RWPE1 (cell line): Measurements from ENCODE around the gene MTHFS.

Source experiments
- CTCF ChIA-PET: fragments of 350-600 bp; sonication (Branson Sonifier 250); formaldehyde crosslinking; extraction: SDS; loops from one replicate; lab custom pipeline; 2021; lab: Yijun Ruan, JAX
- POLR2A ChIA-PET: fragments of 400-600 bp; formaldehyde crosslinking; extraction: SDS; loops from one replicate; lab custom pipeline; 2020; ENCODE audit warnings: antibody characterized with exemption; ENCODE audit not compliant: low non-redundant PET; lab: Yijun Ruan, JAX
- DNase-seq: peaks from one replicate; pipeline ENCODE4 v3.0.0; 2012; ENCODE audit warnings: low spot score
- H3K27ac ChIP-seq: fragments of 450-650 bp; 2 replicates; pipeline ENCODE4 v1.5.1; 2017
- TF ChIP-seq, protein P1 (sequence below): fragments of 450-650 bp; conservative IDR thresholded peaks from 2 replicates; pipeline ENCODE4 v1.5.1; 2017; ENCODE audit warnings: low read depth, mild to moderate bottlenecking

Gene MTHFS

DNA sequence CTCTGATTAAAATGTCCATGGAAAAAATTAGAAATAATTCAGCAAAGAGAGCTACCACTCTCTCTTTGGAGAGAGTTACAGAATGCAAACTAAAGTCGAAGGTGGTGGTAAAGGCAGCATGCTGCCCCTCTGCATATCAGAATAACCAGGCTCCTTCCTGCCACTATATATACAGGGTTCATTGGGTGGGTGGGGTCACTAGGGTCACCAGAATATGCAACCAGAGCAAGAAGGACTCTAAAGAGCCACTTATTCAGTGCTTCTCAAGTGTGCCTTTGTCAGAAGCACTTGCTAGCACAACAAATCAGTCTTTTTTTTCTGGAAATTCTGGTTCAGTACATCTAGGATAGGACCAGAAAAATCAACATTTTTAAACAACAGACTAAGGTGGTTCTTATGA is 70.0 kb downstream of the MTHFS start:
- no peak overlapping the region for H3K27ac ChIP-seq
- TF ChIP-seq, protein P1, sequence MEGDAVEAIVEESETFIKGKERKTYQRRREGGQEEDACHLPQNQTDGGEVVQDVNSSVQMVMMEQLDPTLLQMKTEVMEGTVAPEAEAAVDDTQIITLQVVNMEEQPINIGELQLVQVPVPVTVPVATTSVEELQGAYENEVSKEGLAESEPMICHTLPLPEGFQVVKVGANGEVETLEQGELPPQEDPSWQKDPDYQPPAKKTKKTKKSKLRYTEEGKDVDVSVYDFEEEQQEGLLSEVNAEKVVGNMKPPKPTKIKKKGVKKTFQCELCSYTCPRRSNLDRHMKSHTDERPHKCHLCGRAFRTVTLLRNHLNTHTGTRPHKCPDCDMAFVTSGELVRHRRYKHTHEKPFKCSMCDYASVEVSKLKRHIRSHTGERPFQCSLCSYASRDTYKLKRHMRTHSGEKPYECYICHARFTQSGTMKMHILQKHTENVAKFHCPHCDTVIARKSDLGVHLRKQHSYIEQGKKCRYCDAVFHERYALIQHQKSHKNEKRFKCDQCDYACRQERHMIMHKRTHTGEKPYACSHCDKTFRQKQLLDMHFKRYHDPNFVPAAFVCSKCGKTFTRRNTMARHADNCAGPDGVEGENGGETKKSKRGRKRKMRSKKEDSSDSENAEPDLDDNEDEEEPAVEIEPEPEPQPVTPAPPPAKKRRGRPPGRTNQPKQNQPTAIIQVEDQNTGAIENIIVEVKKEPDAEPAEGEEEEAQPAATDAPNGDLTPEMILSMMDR = no peak
- no peak for DNase-seq
- CTCF ChIA-PET = interaction anchor here (0.7 kb wide), 1 partner anchor 64 kb away, joined by 3 read pairs; no protein-coding TSS in a partner anchor
- POLR2A ChIA-PET = interaction anchor here (0.7 kb wide), 1 partner anchor 13 kb away, joined by 4 read pairs; no protein-coding TSS in a partner anchor

GRCh38 chr15:79824136-79824701 is 72.6 kb downstream of the MTHFS start:
- POLR2A ChIA-PET = no interaction called here
- TF ChIP-seq, protein P1 = no peak
- CTCF ChIA-PET = no interaction called here

DNA sequence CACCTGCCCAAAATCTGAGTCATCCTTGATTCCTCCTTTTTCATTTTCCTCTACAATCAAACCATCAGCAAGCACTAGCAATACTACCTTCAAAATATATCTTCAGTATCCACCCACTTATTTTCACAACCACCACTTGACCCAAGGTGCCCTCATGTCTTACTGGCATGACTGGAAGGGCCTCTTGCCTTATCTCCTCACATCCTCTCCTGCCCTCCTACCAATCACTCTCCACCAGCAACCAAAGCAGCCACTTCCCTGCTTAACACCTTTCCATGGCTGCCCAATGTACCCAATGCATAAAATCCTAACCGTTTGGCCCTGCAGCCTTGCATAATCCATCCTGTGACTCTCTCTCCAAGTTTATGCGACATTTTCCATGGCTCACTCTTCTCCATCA is 76.0 kb downstream of the MTHFS start:
- no peak overlapping the region for H3K27ac ChIP-seq
- CTCF ChIA-PET = no interaction called here
- DNase-seq = no peak
- POLR2A ChIA-PET = no interaction called here
- TF ChIP-seq, protein P1 = no peak

More at GRCh38 chr15:79824136-79824701, 72.6 kb downstream of the MTHFS start:
- no peak for DNase-seq
- no peak overlapping the region for H3K27ac ChIP-seq

- ChIA-PET POLR2A (no interaction called here), CTCF (no interaction called here)
- DNase-seq = no peak
- TF ChIP-seq, protein P1 = no peak
- H3K27ac ChIP-seq = no peak overlapping the region
Observed at GRCh38 chr15:79820176-79820575, 76.6 kb downstream of the MTHFS start.

GRCh38 chr15:79816571-79816970 is 80.2 kb downstream of the MTHFS start:
- ChIA-PET POLR2A (no interaction called here), CTCF (no interaction called here)

DNA sequence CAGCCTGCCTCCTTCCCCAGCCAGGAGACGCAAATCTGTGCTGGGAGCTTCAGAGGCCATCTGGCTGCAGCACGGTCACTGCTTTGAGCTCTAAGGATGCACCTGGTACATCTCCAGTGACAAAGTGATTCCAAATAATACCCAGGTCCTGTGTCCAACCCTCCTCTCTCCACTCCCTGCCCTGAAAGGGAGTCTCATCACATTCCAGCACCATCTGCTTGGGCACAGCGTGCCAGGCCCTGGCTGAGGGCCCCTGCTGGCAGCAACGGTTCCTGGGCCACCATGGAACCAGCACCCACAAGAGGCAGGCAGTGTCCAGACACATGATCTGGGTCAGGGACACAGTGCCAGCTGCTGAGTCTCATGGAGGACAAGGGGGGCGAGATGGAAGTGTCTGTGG is 81.3 kb downstream of the MTHFS start:
- TF ChIP-seq, protein P1 = no peak
- ChIA-PET POLR2A (no interaction called here), CTCF (no interaction called here)

More at GRCh38 chr15:79816571-79816970, 80.2 kb downstream of the MTHFS start:
- TF ChIP-seq, protein P1 = no peak
- DNase-seq = no peak
- no peak overlapping the region for H3K27ac ChIP-seq

More for the DNA sequence above, 81.3 kb downstream of the MTHFS start:
- no peak for DNase-seq
- no peak overlapping the region for H3K27ac ChIP-seq
